Measurements from ENCODE around the gene GNG2.

DNA sequence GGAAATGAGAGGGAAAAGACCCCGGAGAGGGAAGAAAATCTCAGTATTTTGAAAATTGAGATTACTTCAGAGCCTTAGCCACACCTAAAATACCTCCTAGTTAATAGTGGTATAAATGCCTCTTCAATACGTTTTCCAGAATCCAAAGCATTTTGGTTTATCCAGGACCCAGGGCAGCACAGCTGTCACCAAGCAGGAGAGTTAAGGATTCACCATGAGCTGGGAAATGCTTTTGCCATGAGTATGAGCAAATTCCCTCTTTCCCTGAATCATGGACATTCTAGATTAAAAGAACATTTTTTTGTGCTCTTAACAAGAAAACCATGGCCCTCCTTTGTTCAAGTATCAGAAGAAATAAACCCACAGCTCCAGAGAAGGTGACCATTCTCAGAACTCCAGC, 107.1 kb downstream of the GNG2 start:
- TF ChIP-seq, protein P1, sequence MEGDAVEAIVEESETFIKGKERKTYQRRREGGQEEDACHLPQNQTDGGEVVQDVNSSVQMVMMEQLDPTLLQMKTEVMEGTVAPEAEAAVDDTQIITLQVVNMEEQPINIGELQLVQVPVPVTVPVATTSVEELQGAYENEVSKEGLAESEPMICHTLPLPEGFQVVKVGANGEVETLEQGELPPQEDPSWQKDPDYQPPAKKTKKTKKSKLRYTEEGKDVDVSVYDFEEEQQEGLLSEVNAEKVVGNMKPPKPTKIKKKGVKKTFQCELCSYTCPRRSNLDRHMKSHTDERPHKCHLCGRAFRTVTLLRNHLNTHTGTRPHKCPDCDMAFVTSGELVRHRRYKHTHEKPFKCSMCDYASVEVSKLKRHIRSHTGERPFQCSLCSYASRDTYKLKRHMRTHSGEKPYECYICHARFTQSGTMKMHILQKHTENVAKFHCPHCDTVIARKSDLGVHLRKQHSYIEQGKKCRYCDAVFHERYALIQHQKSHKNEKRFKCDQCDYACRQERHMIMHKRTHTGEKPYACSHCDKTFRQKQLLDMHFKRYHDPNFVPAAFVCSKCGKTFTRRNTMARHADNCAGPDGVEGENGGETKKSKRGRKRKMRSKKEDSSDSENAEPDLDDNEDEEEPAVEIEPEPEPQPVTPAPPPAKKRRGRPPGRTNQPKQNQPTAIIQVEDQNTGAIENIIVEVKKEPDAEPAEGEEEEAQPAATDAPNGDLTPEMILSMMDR (tag by site-specific recombination; IDR thresholded peaks at IDR 0.05): no peak
- TF ChIP-seq, protein P2, sequence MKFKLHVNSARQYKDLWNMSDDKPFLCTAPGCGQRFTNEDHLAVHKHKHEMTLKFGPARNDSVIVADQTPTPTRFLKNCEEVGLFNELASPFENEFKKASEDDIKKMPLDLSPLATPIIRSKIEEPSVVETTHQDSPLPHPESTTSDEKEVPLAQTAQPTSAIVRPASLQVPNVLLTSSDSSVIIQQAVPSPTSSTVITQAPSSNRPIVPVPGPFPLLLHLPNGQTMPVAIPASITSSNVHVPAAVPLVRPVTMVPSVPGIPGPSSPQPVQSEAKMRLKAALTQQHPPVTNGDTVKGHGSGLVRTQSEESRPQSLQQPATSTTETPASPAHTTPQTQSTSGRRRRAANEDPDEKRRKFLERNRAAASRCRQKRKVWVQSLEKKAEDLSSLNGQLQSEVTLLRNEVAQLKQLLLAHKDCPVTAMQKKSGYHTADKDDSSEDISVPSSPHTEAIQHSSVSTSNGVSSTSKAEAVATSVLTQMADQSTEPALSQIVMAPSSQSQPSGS (tag by site-specific recombination; IDR thresholded peaks at IDR 0.05; ENCODE audit: low read depth): no peak
- TF ChIP-seq ZNF10 (tag by site-specific recombination; IDR thresholded peaks at IDR 0.05) (no peak), ZNF274 (IDR thresholded peaks at IDR 0.05; ENCODE audit: low read length) (no peak), ZNF274 (tag by site-specific recombination; IDR thresholded peaks at IDR 0.05; ENCODE audit: borderline replicate concordance) (no peak), TCF7L2 (IDR thresholded peaks at IDR 0.05; ENCODE audit: borderline replicate concordance, low read depth, low read length) (no peak), ZNF23 (tag by site-specific recombination; IDR thresholded peaks at IDR 0.05; ENCODE audit: borderline replicate concordance) (no peak), FEZF1 (tag by site-specific recombination; IDR thresholded peaks at IDR 0.05) (no peak)
- TF ChIP-seq, protein P3, sequence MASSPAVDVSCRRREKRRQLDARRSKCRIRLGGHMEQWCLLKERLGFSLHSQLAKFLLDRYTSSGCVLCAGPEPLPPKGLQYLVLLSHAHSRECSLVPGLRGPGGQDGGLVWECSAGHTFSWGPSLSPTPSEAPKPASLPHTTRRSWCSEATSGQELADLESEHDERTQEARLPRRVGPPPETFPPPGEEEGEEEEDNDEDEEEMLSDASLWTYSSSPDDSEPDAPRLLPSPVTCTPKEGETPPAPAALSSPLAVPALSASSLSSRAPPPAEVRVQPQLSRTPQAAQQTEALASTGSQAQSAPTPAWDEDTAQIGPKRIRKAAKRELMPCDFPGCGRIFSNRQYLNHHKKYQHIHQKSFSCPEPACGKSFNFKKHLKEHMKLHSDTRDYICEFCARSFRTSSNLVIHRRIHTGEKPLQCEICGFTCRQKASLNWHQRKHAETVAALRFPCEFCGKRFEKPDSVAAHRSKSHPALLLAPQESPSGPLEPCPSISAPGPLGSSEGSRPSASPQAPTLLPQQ (tag by site-specific recombination; IDR thresholded peaks at IDR 0.05): no peak
